CD4-positive, alpha-beta T cell treated with Interleukin-17A for 4 hours (primary cell): Measurements from ENCODE around the gene CCNH.

Experiments
- DNase-seq: peaks from one replicate; pipeline ENCODE4 v3.0.0-alpha.2; 2020; ENCODE audit warnings: mixed read lengths

Gene CCNH

GRCh38 chr5:87401626-87402025 is 11.1 kb downstream of the CCNH start:
- DNase-seq = no peak

- DNase-seq = no peak
These were observed 12.3 kb downstream of the CCNH start for GRCh38 chr5:87400305-87400899.

- no peak for DNase-seq
These were observed 13.0 kb downstream of the CCNH start for GRCh38 chr5:87399720-87400119.

GRCh38 chr5:87398981-87399614 is 13.6 kb downstream of the CCNH start:
- no peak for DNase-seq

- no peak for DNase-seq
These were observed 18.1 kb downstream of the CCNH start for GRCh38 chr5:87394411-87395165.

GRCh38 chr5:87393331-87393730 is 19.4 kb downstream of the CCNH start:
- DNase-seq = no peak

GRCh38 chr5:87392801-87393200 is 19.9 kb downstream of the CCNH start:
- DNase-seq = no peak

- DNase-seq = no peak
These were observed 20.6 kb downstream of the CCNH start for GRCh38 chr5:87392170-87392569.

GRCh38 chr5:87390576-87391199 is 22.0 kb downstream of the CCNH start:
- DNase-seq = no peak

GRCh38 chr5:87390075-87390474 is 22.7 kb downstream of the CCNH start:
- no peak for DNase-seq

- DNase-seq = no peak
These were observed 23.3 kb downstream of the CCNH start for GRCh38 chr5:87389296-87390034.

GRCh38 chr5:87388129-87388528 is 24.6 kb downstream of the CCNH start:
- no peak for DNase-seq

GRCh38 chr5:87385802-87386201 is 26.9 kb downstream of the CCNH start:
- DNase-seq = no peak

GRCh38 chr5:87383216-87383615 is 29.5 kb downstream of the CCNH start:
- no peak for DNase-seq

- no peak for DNase-seq
These were observed 30.5 kb downstream of the CCNH start for GRCh38 chr5:87382224-87382623.

GRCh38 chr5:87372705-87373104 is 40.0 kb downstream of the CCNH start:
- no peak for DNase-seq

GRCh38 chr5:87369431-87369830 is 43.3 kb downstream of the CCNH start:
- no peak for DNase-seq

GRCh38 chr5:87368601-87369000 is 44.1 kb downstream of the CCNH start:
- DNase-seq = no peak

- no peak for DNase-seq
These were observed 45.5 kb downstream of the CCNH start for GRCh38 chr5:87367243-87367642.

GRCh38 chr5:87361536-87362213 is 51.1 kb downstream of the CCNH start:
- DNase-seq = no peak

GRCh38 chr5:87361031-87361445 is 51.7 kb downstream of the CCNH start:
- DNase-seq = no peak

- DNase-seq = no peak
These were observed 52.6 kb downstream of the CCNH start for GRCh38 chr5:87360132-87360531.
